Memory B cell (primary cell): ENCODE results near the gene SORBS1.

ENCODE experiments used
- ATAC-seq: fragments of 150-1000 bp; cut with Tn5 transposase; 2 replicates; pipeline ENCODE4 v1.10.0; 2021; ENCODE audit warnings: low read depth, mild to moderate bottlenecking, moderate library complexity
- DNase-seq, 2 donors: peaks; one replicate each; pipeline ENCODE4 v3.0.0; 2022; ENCODE audit warnings: low spot score in 2 of 2
- H3K27ac Mint-ChIP-seq: one replicate; pipeline ENCODE4 v1.8.0; 2022; ENCODE audit warnings: mild to moderate bottlenecking, moderate library complexity, mixed read lengths
- H3K27me3 Mint-ChIP-seq: one replicate; pipeline ENCODE4 v1.8.0; 2022; ENCODE audit warnings: mixed read lengths
- H3K36me3 Mint-ChIP-seq: one replicate; pipeline ENCODE4 v1.8.0; 2022; ENCODE audit warnings: mild to moderate bottlenecking, mixed read lengths
- H3K4me1 Mint-ChIP-seq: one replicate; pipeline ENCODE4 v1.8.0; 2022; ENCODE audit warnings: mixed read lengths
- H3K4me3 Mint-ChIP-seq: one replicate; pipeline ENCODE4 v1.8.0; 2022; ENCODE audit warnings: mild to moderate bottlenecking, moderate library complexity, mixed read lengths
- H3K9me3 Mint-ChIP-seq: one replicate; pipeline ENCODE4 v1.8.0; 2022; ENCODE audit warnings: mixed read lengths

The SORBS1 gene

DNA sequence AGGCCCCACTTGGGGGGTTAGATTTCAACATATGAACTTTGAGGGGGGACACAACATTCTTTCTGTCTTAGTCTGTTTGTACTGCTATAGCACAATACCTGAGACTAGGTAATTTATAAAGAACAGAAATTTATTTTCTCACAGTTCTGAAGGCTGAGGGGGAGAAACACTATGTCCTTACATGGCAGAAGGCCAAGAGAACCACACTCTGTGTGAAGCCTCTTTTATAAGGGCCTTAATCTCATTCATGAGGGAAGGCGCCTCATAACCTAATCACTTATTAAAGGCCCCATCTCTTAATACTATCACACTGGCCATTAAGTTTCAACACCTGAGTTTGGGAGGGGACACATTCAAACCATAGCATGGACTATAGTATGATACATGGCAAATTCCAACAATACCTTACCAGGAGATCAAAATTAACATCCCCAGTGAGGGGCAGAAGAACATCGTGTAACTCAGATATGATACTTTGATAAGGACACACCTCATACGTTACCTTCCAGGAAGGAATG is 261.1 kb downstream of the SORBS1 start:
- no peaks in the 10 kb centered on the region for H3K9me3 Mint-ChIP-seq
- H3K27ac Mint-ChIP-seq, result no peak overlapping the region
- H3K4me1 Mint-ChIP-seq, result peaks cover 22% of the 10 kb centered on the region
- H3K27me3 Mint-ChIP-seq, result no peaks in the 10 kb centered on the region
- H3K4me3 Mint-ChIP-seq, result no peak overlapping the region
- ATAC-seq (no peak), DNase-seq (no peak)
- no peaks in the 10 kb centered on the region for H3K36me3 Mint-ChIP-seq

DNA sequence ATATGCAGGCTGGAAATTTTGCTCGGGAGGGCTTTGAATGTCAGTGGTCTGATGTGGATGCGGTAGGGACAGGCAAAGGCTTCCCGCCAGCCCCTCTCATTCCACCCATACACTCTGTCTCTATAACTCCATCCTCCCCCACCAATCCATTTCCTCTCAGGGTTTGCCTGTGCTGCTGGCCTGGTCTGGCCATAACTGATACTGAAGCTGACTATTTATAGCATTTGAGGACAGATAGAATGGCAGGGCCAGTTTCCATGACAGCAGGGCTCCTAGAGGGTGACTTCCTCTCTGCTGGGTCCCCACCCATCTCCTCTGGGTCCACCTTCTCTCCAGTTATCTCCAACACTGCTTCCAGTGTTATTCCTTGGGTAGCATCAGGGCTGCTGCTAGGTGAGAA is 263.8 kb downstream of the SORBS1 start:
- no peak for ATAC-seq
- Mint-ChIP-seq H3K36me3 (no peaks in the 10 kb centered on the region), H3K27me3 (no peaks in the 10 kb centered on the region), H3K4me3 (no peak overlapping the region), H3K9me3 (no peaks in the 10 kb centered on the region), H3K27ac (peak overlapping the region; percentile 6), H3K4me1 (peaks cover 43% of the 10 kb centered on the region)
- DNase-seq, result no peak

DNA sequence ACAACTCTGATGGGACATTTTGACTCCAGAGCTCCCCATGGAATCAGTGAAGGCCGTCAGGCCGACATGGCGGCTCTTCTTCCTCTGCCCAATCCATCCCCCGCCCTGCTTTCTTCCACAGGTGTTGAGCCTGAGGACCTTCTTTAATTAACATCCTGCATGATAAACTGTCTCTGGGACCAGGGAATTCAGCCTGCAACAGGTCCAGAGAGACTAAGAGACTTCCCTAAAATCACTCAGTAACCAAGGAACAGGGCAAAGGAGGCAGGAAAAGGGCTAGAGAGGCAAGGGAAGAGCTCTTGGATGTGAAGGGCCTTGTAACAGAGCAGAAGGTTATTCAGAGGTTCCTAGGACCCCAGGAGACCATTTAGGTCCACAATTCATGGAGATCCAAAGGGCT is 264.4 kb downstream of the SORBS1 start:
- no peaks in the 10 kb centered on the region for H3K36me3 Mint-ChIP-seq

DNA sequence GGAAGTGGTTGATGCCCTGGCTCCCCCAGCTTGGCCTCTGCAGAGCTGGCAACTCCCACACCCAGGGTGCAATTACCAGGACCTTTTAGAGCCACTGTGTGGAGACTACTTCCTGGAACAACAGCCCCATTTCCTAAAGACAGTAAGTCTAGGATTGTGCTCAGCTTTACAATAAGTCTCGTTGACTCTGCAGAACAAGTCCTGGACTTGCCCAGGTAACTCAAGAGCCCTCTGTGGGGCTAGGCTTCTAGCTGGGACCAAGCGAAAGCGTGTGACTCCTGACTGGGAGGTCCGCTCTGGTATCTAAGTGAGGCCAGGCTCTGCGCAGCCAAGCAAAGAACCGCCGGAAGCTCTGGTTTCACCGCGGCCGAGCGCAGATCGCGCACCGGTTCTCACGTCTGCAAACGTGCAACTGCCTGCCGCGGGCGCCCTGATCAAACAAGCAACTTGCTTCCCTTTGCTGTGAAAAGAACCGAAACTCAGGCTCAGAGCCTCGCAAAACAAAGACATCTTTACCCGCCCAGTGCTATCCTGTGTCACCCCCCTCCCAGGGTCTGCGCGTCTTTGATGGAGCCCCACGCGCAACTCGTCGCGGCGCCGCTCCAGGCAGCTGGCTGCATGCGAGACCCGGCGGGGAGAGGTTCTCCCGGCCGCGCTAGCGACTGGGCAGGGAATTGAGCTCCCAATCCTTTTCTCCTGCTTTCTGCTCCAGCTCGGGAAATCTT is 266.0 kb downstream of the SORBS1 start:
- H3K36me3 Mint-ChIP-seq, result no peaks in the 10 kb centered on the region
- H3K27ac Mint-ChIP-seq, result peak overlapping the region; percentile 98
- peak overlapping the region; percentile 80 for H3K4me3 Mint-ChIP-seq
- H3K27me3 Mint-ChIP-seq, result no peaks in the 10 kb centered on the region
- no peaks in the 10 kb centered on the region for H3K9me3 Mint-ChIP-seq
- H3K4me1 Mint-ChIP-seq, result peaks cover 51% of the 10 kb centered on the region
- DNase-seq (peak; percentile 81 to 90), ATAC-seq (peak; percentile 68)

More for the DNA sequence above, 264.4 kb downstream of the SORBS1 start:
- DNase-seq (no peak), ATAC-seq (no peak)
- H3K4me3 Mint-ChIP-seq, result no peak overlapping the region
- H3K27ac Mint-ChIP-seq, result peak overlapping the region; percentile 6
- H3K9me3 Mint-ChIP-seq, result no peaks in the 10 kb centered on the region
- peaks cover 45% of the 10 kb centered on the region for H3K4me1 Mint-ChIP-seq
- H3K27me3 Mint-ChIP-seq, result no peaks in the 10 kb centered on the region

DNA sequence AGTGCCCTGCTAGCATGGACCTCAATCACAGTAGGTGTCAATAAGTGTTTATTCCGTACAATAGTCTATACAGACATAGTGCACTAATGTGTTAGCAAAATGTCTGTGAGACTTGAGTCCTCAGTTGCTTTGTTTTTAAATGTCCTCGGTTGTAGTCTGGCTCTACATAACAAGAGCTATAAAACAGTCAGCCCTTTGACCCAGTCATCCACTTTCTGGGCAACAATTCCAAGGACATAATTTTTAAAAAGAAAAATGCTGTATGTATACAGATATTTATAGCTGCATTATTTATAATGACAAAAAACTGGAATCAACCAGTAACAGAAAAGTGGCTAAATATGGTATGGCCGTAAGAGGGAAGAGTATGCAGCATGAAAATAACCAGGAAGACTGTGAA is 267.5 kb downstream of the SORBS1 start:
- Mint-ChIP-seq H3K36me3 (no peaks in the 10 kb centered on the region), H3K27ac (peak overlapping the region; percentile 96), H3K9me3 (no peaks in the 10 kb centered on the region), H3K4me3 (peak overlapping the region; percentile 41), H3K27me3 (no peaks in the 10 kb centered on the region), H3K4me1 (peaks cover 63% of the 10 kb centered on the region)
- no peak for ATAC-seq
- DNase-seq, result no peak

DNA sequence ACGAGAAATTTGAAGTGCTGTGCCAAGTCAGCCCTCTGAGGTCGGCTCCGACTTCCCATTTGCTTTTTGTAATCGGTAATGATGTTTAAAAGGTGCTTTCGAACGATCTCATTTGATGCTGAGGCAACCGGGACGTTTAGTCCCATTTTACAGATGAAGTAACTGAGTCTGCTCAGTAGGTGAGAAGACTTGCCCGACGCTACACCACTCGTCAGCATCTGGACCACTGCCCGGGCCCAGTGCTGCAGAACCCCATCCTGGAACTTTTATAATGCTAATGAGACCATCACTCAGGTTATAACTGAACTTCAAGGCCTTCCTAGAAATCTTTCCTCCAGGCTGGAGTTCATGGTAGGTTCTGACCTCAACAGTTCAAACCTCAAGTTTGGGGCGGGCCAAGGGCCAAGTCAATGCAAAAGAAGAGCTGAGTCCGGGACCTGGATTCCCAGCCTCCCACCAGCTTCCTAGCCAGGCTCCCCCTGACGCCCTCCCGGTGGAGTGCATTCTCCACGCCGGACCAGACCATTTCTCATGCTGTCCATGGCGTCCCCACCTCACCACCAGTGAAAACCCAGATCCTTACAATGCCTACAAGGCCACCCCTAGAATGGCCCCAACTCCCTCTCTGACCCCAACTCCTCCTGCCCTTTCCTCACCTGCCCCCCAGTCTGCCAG is 269.7 kb downstream of the SORBS1 start:
- no peak for DNase-seq
- H3K4me1 Mint-ChIP-seq, result peaks cover 68% of the 10 kb centered on the region
- peaks cover 3% of the 10 kb centered on the region for H3K36me3 Mint-ChIP-seq
- H3K27me3 Mint-ChIP-seq, result no peaks in the 10 kb centered on the region
- H3K27ac Mint-ChIP-seq, result peak overlapping the region; percentile 96
- H3K9me3 Mint-ChIP-seq, result no peaks in the 10 kb centered on the region
- peak overlapping the region; percentile 81 for H3K4me3 Mint-ChIP-seq
- ATAC-seq, result no peak

DNA sequence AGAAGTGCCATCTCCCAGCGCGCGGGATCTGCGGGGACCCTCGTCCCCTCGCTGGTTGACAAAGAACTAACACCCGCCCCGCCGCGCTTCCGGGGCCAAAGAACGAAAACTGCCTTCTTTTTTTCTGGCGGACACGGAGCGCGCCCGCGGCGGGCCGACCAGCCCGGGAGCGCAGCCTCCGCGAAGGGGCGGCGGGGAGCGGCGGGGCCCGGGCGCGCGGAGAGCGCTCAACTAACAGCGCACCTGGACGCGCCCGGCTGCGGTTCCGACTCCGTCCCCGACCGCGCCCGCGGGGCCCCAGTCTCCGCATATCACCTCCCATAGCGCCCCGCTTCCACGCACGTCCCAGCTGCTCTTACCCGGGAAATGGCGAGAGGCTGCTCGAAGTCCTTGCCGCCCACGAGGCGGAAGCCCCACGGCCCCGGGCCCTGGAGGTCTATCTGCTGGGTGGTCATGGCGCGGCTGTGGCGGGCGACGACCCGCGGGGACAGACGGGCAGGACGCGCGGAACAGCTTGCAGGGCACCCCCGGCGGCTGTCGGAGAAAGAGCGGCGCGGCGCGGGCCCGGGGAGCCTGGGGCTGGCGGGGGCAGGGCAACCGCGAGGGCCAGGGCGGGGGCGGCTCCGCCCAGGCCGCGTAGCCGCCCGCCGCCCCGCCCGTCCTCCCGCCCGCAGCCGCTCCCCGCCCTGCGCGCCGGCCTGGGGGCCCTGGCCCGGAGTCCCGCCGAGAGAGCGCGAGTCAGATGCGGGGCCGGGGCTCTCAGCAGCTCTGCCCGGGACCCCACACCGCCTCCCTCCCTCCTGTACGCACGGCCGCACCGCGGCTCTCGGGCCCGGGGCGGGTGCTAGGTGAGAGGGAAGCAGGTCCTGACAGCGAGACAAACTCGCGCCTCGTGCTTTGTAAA is 270.5 kb downstream of the SORBS1 start, which contains the start of gene PDLIM1:
Gene PDLIM1 (minus strand): TSS at position 543 of the 904 bp plus-strand sequence. CDS start 88 bp downstream, at position 455.
- H3K27ac Mint-ChIP-seq, result peak within 1 kb of the TSS; percentile 96
- peak; percentile 85 to 86 for DNase-seq
- ATAC-seq, result peak; percentile 71
- peaks cover 3% of the 10 kb centered on the region for H3K36me3 Mint-ChIP-seq
- H3K4me1 Mint-ChIP-seq, result peaks cover 65% of the 10 kb centered on the region
- no peaks in the 10 kb centered on the region for H3K27me3 Mint-ChIP-seq
- no peaks in the 10 kb centered on the region for H3K9me3 Mint-ChIP-seq
- H3K4me3 Mint-ChIP-seq, result peak within 1 kb of the TSS; percentile 93

DNA sequence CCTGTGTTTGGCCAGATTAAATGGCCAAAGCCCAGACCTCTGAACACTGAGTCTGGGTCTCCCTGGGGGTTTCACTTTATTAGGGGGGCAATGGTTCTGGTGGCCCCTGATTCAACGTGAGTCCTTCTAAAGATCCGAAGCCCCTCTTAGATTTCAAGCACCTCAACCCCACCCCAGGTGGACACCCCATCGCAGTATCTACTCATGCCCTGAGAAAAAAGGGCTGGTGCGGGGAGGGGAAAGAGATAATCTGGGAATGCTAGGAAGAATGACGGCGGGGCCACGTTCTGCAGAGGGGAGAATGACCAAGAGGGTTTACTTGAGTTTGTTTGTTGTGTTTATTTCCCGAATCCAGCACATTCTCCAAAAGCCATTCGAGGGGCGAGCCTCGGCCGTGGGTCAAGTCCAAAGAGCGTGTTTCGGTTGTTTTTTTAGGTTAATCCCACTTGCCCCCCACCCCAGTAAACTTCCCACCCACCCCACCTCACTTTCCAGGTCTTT is 271.2 kb downstream of the SORBS1 start:
- Mint-ChIP-seq H3K4me3 (peak overlapping the region; percentile 93), H3K36me3 (peaks cover 4% of the 10 kb centered on the region), H3K9me3 (no peaks in the 10 kb centered on the region), H3K27me3 (no peaks in the 10 kb centered on the region), H3K4me1 (peaks cover 64% of the 10 kb centered on the region), H3K27ac (peak overlapping the region; percentile 96)
- ATAC-seq, result no peak
- no peak for DNase-seq

DNA sequence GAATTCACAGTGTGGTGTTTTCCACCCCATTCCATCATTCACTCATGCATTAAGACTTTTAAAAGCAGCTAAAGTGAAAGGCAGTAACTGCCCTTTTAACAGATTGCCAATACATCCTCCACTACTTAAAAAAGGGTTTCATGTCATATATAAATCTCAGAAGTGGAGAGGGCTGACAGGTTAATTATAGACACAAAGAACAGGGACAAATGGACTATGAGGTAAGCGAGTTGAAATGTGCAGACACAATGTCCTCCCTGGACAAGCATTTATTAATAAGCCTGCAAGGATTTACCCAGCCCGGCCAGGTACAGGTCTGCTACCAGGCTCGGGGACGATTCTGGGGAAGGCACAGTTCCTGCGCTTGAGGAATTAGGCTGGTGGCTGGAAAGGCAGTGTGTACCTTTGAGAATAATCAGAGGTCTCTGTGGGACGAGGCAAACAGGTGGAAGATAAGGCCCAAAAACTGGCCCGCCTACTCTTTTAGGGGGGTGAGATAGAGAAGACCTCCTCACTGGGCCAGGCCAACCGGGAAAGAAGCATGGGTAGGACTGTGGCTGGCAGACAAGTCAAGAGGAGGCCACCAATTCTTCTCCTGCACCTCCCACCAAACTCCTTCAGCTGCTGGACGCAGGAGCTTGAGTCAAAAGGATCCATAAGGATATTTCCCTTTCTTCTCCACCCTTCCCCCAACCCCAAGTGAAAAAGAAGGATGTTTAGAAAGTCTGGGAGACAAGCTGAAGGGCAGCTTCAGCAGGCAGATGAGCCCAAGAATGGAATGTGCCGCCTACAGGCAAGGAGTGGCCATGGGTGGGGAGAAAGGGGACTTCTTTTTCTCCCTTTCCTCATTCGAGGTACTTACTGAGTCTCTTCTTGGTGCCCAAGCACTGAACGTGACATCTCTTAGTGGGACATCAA is 271.9 kb downstream of the SORBS1 start:
- DNase-seq (no peak), ATAC-seq (no peak)
- H3K36me3 Mint-ChIP-seq, result peaks cover 5% of the 10 kb centered on the region
- H3K27me3 Mint-ChIP-seq, result no peaks in the 10 kb centered on the region
- no peaks in the 10 kb centered on the region for H3K9me3 Mint-ChIP-seq
- H3K27ac Mint-ChIP-seq, result peak overlapping the region; percentile 96
- H3K4me1 Mint-ChIP-seq, result peaks cover 64% of the 10 kb centered on the region
- H3K4me3 Mint-ChIP-seq, result peak overlapping the region; percentile 93

DNA sequence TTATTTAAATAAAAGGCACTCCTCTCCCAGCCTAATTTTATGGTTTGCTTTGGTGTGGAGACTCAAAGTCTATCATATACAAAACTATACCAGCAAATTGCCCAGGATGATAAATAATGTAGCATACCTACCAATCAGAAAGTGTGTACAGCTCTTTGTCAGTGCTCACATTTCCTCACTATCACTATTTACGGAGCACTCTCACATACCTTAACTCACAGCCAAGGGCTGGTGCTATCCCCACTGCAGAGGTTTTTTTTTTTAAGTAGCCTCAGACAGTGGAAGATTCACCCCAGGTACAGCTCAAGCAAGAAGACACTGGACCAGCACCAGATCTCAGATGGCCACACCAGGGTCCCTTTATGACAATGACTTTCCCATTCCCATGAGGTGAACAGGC is 272.9 kb downstream of the SORBS1 start:
- peak overlapping the region; percentile 96 for H3K27ac Mint-ChIP-seq
- H3K4me1 Mint-ChIP-seq, result peaks cover 64% of the 10 kb centered on the region

DNA sequence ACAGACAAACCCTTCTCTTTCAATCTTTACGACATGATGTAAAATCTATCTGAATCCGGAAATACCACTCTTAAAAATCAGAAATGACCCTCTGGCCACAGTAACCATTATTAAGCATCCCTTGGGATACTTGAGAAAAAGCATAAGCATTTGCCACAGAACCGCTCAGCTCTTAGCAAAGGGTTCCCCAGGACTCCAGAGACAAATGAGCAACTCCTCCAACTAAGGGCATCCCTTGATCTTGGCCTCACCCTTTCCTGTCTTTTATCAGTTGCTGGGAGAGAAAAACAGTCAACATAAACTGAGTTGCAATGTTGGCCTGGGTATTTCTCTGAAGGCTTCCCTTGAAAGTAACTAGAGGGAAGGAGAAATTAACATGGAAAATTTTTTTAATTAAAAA is 273.9 kb downstream of the SORBS1 start:
- Mint-ChIP-seq H3K36me3 (peaks cover 9% of the 10 kb centered on the region), H3K4me1 (peaks cover 59% of the 10 kb centered on the region), H3K9me3 (no peaks in the 10 kb centered on the region), H3K27me3 (no peaks in the 10 kb centered on the region), H3K27ac (peak overlapping the region; percentile 81), H3K4me3 (peak overlapping the region; percentile 41)
- no peak for ATAC-seq
- DNase-seq, result no peak

More for the DNA sequence above, 272.9 kb downstream of the SORBS1 start:
- Mint-ChIP-seq H3K27me3 (no peaks in the 10 kb centered on the region), H3K9me3 (no peaks in the 10 kb centered on the region), H3K36me3 (peaks cover 9% of the 10 kb centered on the region), H3K4me3 (peak overlapping the region; percentile 48)
- no peak for DNase-seq
- no peak for ATAC-seq

DNA sequence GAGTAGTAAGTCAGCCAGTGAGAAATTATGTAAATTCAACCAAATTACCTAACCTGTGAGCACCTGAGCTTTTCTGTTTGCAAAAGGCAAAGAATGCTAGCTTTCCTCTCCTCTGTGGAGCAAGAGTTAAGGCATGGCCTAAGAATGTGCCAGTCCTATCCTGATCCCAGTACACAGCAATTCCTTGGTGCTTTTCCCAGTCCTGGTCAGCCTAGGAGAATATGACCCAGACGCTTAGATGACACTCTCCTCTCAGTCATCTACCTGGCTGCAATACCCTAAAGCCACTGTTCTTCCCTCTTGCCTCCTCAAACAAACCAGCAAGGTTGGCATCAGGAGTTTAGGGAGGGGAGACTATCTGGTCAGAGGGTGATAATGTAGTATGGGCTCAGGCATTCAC is 274.5 kb downstream of the SORBS1 start:
- Mint-ChIP-seq H3K27ac (peak overlapping the region; percentile 81), H3K4me3 (no peak overlapping the region), H3K4me1 (peaks cover 62% of the 10 kb centered on the region), H3K9me3 (no peaks in the 10 kb centered on the region), H3K36me3 (peaks cover 9% of the 10 kb centered on the region), H3K27me3 (no peaks in the 10 kb centered on the region)
- DNase-seq (no peak), ATAC-seq (no peak)

DNA sequence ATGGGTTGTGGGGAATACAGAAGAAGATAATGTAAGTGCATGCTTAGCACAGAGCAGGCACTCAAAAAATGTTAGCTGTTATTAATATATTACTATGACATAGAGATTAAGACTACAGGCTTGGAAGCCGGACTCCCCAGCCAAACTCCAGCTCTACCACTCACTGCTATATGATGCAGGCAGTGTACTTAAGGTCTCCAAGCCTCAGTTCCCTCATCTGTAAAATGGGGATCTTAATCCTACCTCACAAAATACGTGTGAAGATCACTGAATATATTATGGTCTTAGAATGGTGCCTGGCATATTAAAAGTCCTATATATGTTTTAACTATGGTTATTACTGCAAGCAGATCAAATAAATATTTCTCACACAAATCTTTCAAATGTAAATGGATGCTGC is 275.6 kb downstream of the SORBS1 start:
- DNase-seq (no peak), ATAC-seq (no peak)
- H3K9me3 Mint-ChIP-seq, result no peaks in the 10 kb centered on the region
- peaks cover 67% of the 10 kb centered on the region for H3K4me1 Mint-ChIP-seq
- peak overlapping the region; percentile 81 for H3K27ac Mint-ChIP-seq
- H3K4me3 Mint-ChIP-seq, result no peak overlapping the region
- H3K36me3 Mint-ChIP-seq, result peaks cover 9% of the 10 kb centered on the region
- no peaks in the 10 kb centered on the region for H3K27me3 Mint-ChIP-seq
